Measurements from ENCODE around the gene ABLIM2. TPM values are rescaled to one million over a fixed set of nuclear protein-coding genes. Genes with fewer than 3 reads are reported as not detected.

Gene ABLIM2
- total and polyA plus RNA-seq, 2 of the 8 experiments (the other 6 are each of a cell fraction or from before 2014, with no cell fraction given) = 2.8 to 3.0 TPM

DNA sequence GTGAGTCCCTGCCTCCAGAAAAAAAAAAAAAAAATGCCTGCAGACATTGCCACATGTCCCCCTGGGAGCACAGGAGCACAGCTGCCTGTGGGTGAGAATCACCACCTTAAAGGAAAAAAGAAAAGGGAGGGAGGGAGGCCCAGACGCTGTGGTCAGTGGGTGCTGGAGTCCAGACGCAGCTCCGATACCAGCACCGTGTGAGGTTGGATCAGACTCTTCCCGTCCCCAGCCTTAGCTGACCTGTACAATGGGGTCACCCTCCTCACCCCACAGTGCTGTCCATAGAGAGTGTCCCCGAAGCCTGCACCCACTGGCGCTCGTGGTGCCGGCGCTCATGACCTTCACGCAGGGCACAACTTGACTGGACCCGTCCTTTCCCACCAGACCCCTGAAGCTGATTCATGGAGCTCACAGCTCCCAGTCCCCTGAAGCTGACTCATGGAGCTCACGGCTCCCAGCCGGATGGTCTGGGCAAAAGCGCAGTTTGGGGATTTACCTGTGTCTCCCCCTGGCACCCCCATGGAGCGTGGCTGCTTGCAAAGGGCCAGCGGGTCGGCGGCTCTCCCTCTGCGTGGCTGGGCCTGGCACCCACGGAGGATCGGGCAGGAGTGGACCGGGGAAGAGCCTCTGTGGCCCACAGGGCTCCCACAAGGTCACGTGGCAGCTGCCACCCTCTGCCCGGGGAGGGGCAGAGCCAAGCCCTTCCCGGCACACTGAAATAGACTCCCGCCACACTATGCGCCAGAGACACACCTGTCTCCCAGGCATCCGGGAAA lies 31.4 kb downstream of the ABLIM2 start:
- WGBS, 2 experiments (ENCODE audit: extremely low coverage in 1 of 2, insufficient coverage in 1 of 2, insufficient read length in 1 of 2, insufficient replicate concordance in 2 of 2, low coverage in 1 of 2, low lambda C conversion rate in 2 of 2, missing lambda C conversion rate in 1 of 2) = 88% methylated on average over 25 of the region's 29 CpGs; no CpG with 5 or more reads in 1 of the 2 experiments
- TF ChIP-seq BRCA1 (IDR thresholded peaks at IDR 0.05; ENCODE audit: low read depth, low read length) (no peak), CTBP2 (IDR thresholded peaks at IDR 0.05; ENCODE audit: borderline replicate concordance, insufficient read depth, insufficient read length, low read length) (no peak), FOSL1 (IDR thresholded peaks at IDR 0.05; ENCODE audit: insufficient read depth, low read depth, low read length) (no peak), KDM5A (IDR thresholded peaks at IDR 0.05; ENCODE audit: low read length) (no peak)
- Histone ChIP-seq H2BK12ac (ENCODE audit: low read depth, low read length) (peak overlapping the region; percentile 75; the same call in 1 of the 2 replicates), H3K79me2 (ENCODE audit: control insufficient read depth in 1 of 2, insufficient read depth in 2 of 2, low read length in 2 of 2) (no peaks in the 10 kb centered on the region), H3K4me2 (ENCODE audit: insufficient read depth in 1 of 2, low read depth in 2 of 2, low read length in 2 of 2) (no peak overlapping the region), H4K20me1 (replicated peaks in 1 of 2; ENCODE audit: control insufficient read depth in 1 of 2, insufficient read depth in 2 of 2, low read length in 2 of 2) (no peaks in the 10 kb centered on the region), H3K4me1 (replicated peaks in 1 of 4; ENCODE audit: control insufficient read depth in 3 of 4, insufficient read depth in 4 of 4, low read length in 3 of 4) (peaks cover 0 to 13% (median 6%) of the 10 kb centered on the region in 4 experiments; a peak in 5 of 7 replicates), H3K9ac (replicated peaks in 1 of 4; ENCODE audit: extremely low read depth in 1 of 4, low read depth in 3 of 4, low read length in 3 of 4) (peak overlapping the region in 1 of 4 experiments; percentile 18; a peak in 1 of 7 replicates), H3K27me3 (replicated peaks in 1 of 4; ENCODE audit: control insufficient read depth in 3 of 4, extremely low read depth in 1 of 4, insufficient read depth in 3 of 4, low read length in 3 of 4) (no peaks in the 10 kb centered on the region; a peak in 1 of 7 replicates), H3K23ac (ENCODE audit: insufficient read length) (no peak overlapping the region), H2BK15ac (ENCODE audit: low read length) (no peak overlapping the region), H3K56ac (replicated peaks; ENCODE audit: insufficient read length, low read depth, low read length) (no peak overlapping the region), H3K27ac (ENCODE audit: low read depth, low read length) (no peak overlapping the region), H4K8ac (ENCODE audit: extremely low read depth, insufficient read depth, low read length) (peak overlapping the region; percentile 52), H3K18ac (ENCODE audit: extremely low read depth, low read length) (no peak overlapping the region), H3K9me3 (ENCODE audit: insufficient read depth in 2 of 2, low read depth in 1 of 2, low read length in 1 of 2) (no peaks in the 10 kb centered on the region), H3K36me3 (ENCODE audit: control insufficient read depth in 2 of 4, insufficient read depth in 4 of 4, low read length in 3 of 4) (no peaks in the 10 kb centered on the region), H3K23me2 (ENCODE audit: low read depth, low read length) (no peaks in the 10 kb centered on the region), H3K4ac (replicated peaks; ENCODE audit: insufficient read length, low read depth, low read length) (no peak overlapping the region), H3K4me3 (ENCODE audit: extremely low read depth in 1 of 4, insufficient read depth in 2 of 4, low read depth in 3 of 4, low read length in 4 of 4) (no peak overlapping the region), H2AK5ac (ENCODE audit: low read depth, low read length) (no peak overlapping the region), H4K5ac (ENCODE audit: insufficient read length, low read depth, low read length) (no peak overlapping the region), H2AFZ (ENCODE audit: low read length) (no peak overlapping the region), H2BK20ac (ENCODE audit: low read length) (no peak overlapping the region), H3K79me1 (ENCODE audit: low read depth, low read length) (no peaks in the 10 kb centered on the region), H2BK120ac (replicated peaks; ENCODE audit: low read depth, low read length) (no peak overlapping the region), H2BK5ac (ENCODE audit: low read depth, low read length) (0 out of 2 replicates have a peak overlapping the region, but pooled peaks have one; percentile 60), H4K91ac (replicated peaks; ENCODE audit: insufficient read length, low read length) (no peak overlapping the region), H3K14ac (ENCODE audit: insufficient read length) (no peak overlapping the region)
- FAIRE-seq = no peak
- CTCF ChIA-PET (ENCODE audit: partially characterized antibody) = interaction anchor here (0.9 to 2.2 kb wide), 9 partner anchors 9 to 191 kb away, joined by 3 to 9 read pairs (median 4); no protein-coding TSS in a partner anchor
- no peak for DNase-seq (ENCODE audit: low read depth in 1 of 2, low spot score in 2 of 2)
- POLR2A ChIA-PET (ENCODE audit: partially characterized antibody) = interaction anchor here (0.6 to 1.3 kb wide), 2 partner anchors 15 to 595 kb away, joined by 4 read pairs; no protein-coding TSS in a partner anchor

Data from H1 (cell line).